ENCODE measurements around the gene AGAP1. TPM values are rescaled to one million over a fixed set of nuclear protein-coding genes. Genes with fewer than 3 reads are reported as not detected.

Gene AGAP1
- total and polyA plus RNA-seq, 7 donors = 10.8 to 42.7 (median 18.6) TPM

GRCh38 chr2:236125541-236125940 lies 631.7 kb downstream of the AGAP1 start:
- Histone ChIP-seq H3K4me1 (no peaks in the 10 kb centered on the region), H3K4me3 (no peak overlapping the region), H3K36me3 (peaks cover 0 to 60% (median 10%) of the 10 kb centered on the region in 4 donors), H3K27ac (no peak overlapping the region), H3K9me3 (no peaks in the 10 kb centered on the region), H3K27me3 (no peaks in the 10 kb centered on the region)
- intact Hi-C loops (cut with DNase I) = no loop called here
- TF ChIP-seq EP300 (IDR thresholded peaks at IDR 0.05) (no peak), CTCF (IDR thresholded peaks at IDR 0.05) (no peak), POLR2AphosphoS5 (IDR thresholded peaks at IDR 0.05) (no peak), POLR2A (IDR thresholded peaks at IDR 0.05) (no peak)
- 93 to 95% methylated on average over 16 of the region's 16 CpGs for WGBS, 2 donors
- DNase-seq = no peak

GRCh38 chr2:236127010-236127409 lies 633.2 kb downstream of the AGAP1 start:
- Histone ChIP-seq H3K36me3 (peaks cover 0 to 47% (median 10%) of the 10 kb centered on the region in 4 donors), H3K27me3 (no peaks in the 10 kb centered on the region), H3K4me3 (no peak overlapping the region), H3K9me3 (no peaks in the 10 kb centered on the region), H3K27ac (no peak overlapping the region), H3K4me1 (no peaks in the 10 kb centered on the region)
- DNase-seq = no peak
- intact Hi-C loops (cut with DNase I) = no loop called here
- WGBS, 2 donors = 93 to 94% methylated on average over 11 of the region's 11 CpGs
- TF ChIP-seq POLR2A (IDR thresholded peaks at IDR 0.05) (no peak), CTCF (IDR thresholded peaks at IDR 0.05) (no peak), EP300 (IDR thresholded peaks at IDR 0.05) (no peak), POLR2AphosphoS5 (IDR thresholded peaks at IDR 0.05) (no peak)

- Histone ChIP-seq H3K4me3 (no peak overlapping the region), H3K27me3 (no peaks in the 10 kb centered on the region), H3K9me3 (no peaks in the 10 kb centered on the region), H3K36me3 (peaks cover 0 to 42% (median 10%) of the 10 kb centered on the region in 4 donors), H3K4me1 (no peaks in the 10 kb centered on the region), H3K27ac (no peak overlapping the region)
- WGBS, 2 donors = 90 to 95% methylated on average over 17 of the region's 17 CpGs
- intact Hi-C loops (cut with DNase I) = no loop called here
- no peak for DNase-seq
- no peak for TF ChIP-seq CTCF (IDR thresholded peaks at IDR 0.05)
- TF ChIP-seq POLR2AphosphoS5 (IDR thresholded peaks at IDR 0.05) = no peak
- TF ChIP-seq EP300 (IDR thresholded peaks at IDR 0.05) = no peak
- TF ChIP-seq POLR2A (IDR thresholded peaks at IDR 0.05) = no peak
Measured at GRCh38 chr2:236128321-236128720, 634.5 kb downstream of the AGAP1 start.

GRCh38 chr2:236129935-236130334 lies 636.1 kb downstream of the AGAP1 start:
- H3K27ac ChIP-seq = no peak overlapping the region
- H3K36me3 ChIP-seq = peaks cover 0 to 29% (median under 1%) of the 10 kb centered on the region in 4 donors
- no peaks in the 10 kb centered on the region for H3K27me3 ChIP-seq
- H3K4me3 ChIP-seq = no peak overlapping the region
- no peaks in the 10 kb centered on the region for H3K4me1 ChIP-seq
- 95 to 98% methylated on average over 4 of the region's 4 CpGs for WGBS, 2 donors
- no peaks in the 10 kb centered on the region for H3K9me3 ChIP-seq
- intact Hi-C loops (cut with DNase I) = no loop called here
- TF ChIP-seq POLR2AphosphoS5 (IDR thresholded peaks at IDR 0.05) (no peak), CTCF (IDR thresholded peaks at IDR 0.05) (no peak), POLR2A (IDR thresholded peaks at IDR 0.05) (no peak), EP300 (IDR thresholded peaks at IDR 0.05) (no peak)
- DNase-seq = peak; percentile 32

GRCh38 chr2:236130349-236130998 lies 636.6 kb downstream of the AGAP1 start:
- Histone ChIP-seq H3K4me3 (no peak overlapping the region), H3K9me3 (no peaks in the 10 kb centered on the region), H3K36me3 (peaks cover 0 to 23% (median 0%) of the 10 kb centered on the region in 4 donors), H3K27me3 (no peaks in the 10 kb centered on the region), H3K27ac (no peak overlapping the region), H3K4me1 (no peaks in the 10 kb centered on the region)
- DNase-seq = no peak
- no peak for TF ChIP-seq EP300 (IDR thresholded peaks at IDR 0.05)
- TF ChIP-seq POLR2A (IDR thresholded peaks at IDR 0.05) = no peak
- TF ChIP-seq CTCF (IDR thresholded peaks at IDR 0.05) = no peak
- TF ChIP-seq POLR2AphosphoS5 (IDR thresholded peaks at IDR 0.05) = no peak
- intact Hi-C loops (cut with DNase I) = no loop called here
- 84 to 90% methylated on average over 6 of the region's 6 CpGs for WGBS, 2 donors

All from sigmoid colon (tissue), 7 donors.